HepG2 (cell line): ENCODE measurements around the gene UBE2O. TPM values are rescaled to one million over a fixed set of nuclear protein-coding genes. Genes with fewer than 3 reads are reported as not detected.

ENCODE experiments used
- AGO1 ChIP-seq: fragments of 200-400 bp; formaldehyde crosslinking; IDR thresholded peaks from 2 replicates; pipeline ENCODE4 v1.6.1; 2017; ENCODE audit warnings: mild to moderate bottlenecking, low read depth, low read length, moderate library complexity; ENCODE audit not compliant: poor library complexity, severe bottlenecking
- ERF ChIP-seq: IDR thresholded peaks from 2 replicates; pipeline ENCODE4 v1.6.1; 2018; ENCODE audit warnings: missing biosample characterization, missing genetic modification reagents
- GABPB1 ChIP-seq: IDR thresholded peaks from 2 replicates; pipeline ENCODE4 v1.6.1; 2016; ENCODE audit warnings: mild to moderate bottlenecking, missing genetic modification reagents, moderate library complexity, missing compliant biosample characterization
- IRF2 ChIP-seq: IDR thresholded peaks from 2 replicates; pipeline ENCODE4 v1.6.1; 2018; ENCODE audit warnings: missing genetic modification reagents, missing compliant biosample characterization
- KDM2A ChIP-seq: sonication (generic); formaldehyde crosslinking; IDR thresholded peaks from 2 replicates; pipeline ENCODE4 v1.4.0; 2020; ENCODE audit warnings: low read depth, missing genetic modification reagents, borderline replicate concordance
- MXD4 ChIP-seq: IDR thresholded peaks from 2 replicates; pipeline ENCODE4 v1.6.1; 2016; ENCODE audit warnings: mild to moderate bottlenecking, missing biosample characterization, missing genetic modification reagents
- POLR2A ChIP-seq, 2 experiments: IDR thresholded peaks; 2 replicates each; pipeline ENCODE4 v1.6.1; 2011; ENCODE audit warnings: low read depth in 2 of 2, low read length in 2 of 2, mild to moderate bottlenecking in 1 of 2, moderate library complexity in 1 of 2; ENCODE audit not compliant: insufficient read depth in 1 of 2
- RARA ChIP-seq: IDR thresholded peaks from 2 replicates; pipeline ENCODE4 v1.6.1; 2016; ENCODE audit warnings: missing genetic modification reagents, missing compliant biosample characterization
- SIN3A ChIP-seq: IDR thresholded peaks from 2 replicates; pipeline ENCODE4 v1.6.1; 2011; ENCODE audit warnings: low read depth, mild to moderate bottlenecking, control low read depth, low read length, borderline replicate concordance
- SPEN ChIP-seq: sonication (generic); formaldehyde crosslinking; IDR thresholded peaks from 2 replicates; pipeline ENCODE4 v1.5.1; 2020; ENCODE audit warnings: low read depth, mild to moderate bottlenecking, missing genetic modification reagents
- ZNF17 ChIP-seq: sonication (generic); formaldehyde crosslinking; IDR thresholded peaks from 2 replicates; pipeline ENCODE4 v1.5.0; 2020; ENCODE audit warnings: mild to moderate bottlenecking, missing genetic modification reagents
- polyA plus RNA-seq, 8 experiments: library from polyadenylated mRNA; depleted of rRNA in 3 of 8; stranded (reverse) in 7 of 8; unstranded in 1 of 8; fragments of >200 nt; fragmentation: Illumina TruSeq in 4 of 8; extraction: Trizol in 4 of 8; gene quantifications; 2 replicates each; pipeline versions ENCODE4 v1.2.1 to v1.2.3, GENCODE V29; 2011 to 2016; ENCODE audit warnings: low read depth in 4 of 8, missing spikeins in 1 of 8, mixed read lengths in 1 of 8; ENCODE audit not compliant: insufficient read depth in 1 of 8
- total RNA-seq, 5 experiments: library from RNA; depleted of rRNA; stranded (reverse); fragments of >200 nt; fragmentation: Illumina TruSeq; extraction: Trizol; gene quantifications; 2 replicates each; pipeline ENCODE4 v1.2.3, GENCODE V29; 2016; ENCODE audit warnings: low read depth in 1 of 5
- TF ChIP-seq, protein P1 (sequence below): sonication (generic); formaldehyde crosslinking; conservative IDR thresholded peaks from 2 replicates; pipeline ENCODE4 v1.4.0; 2020; ENCODE audit warnings: mild to moderate bottlenecking, missing genetic modification reagents, moderate library complexity
- TF ChIP-seq, protein P2 (sequence below): sonication (generic); formaldehyde crosslinking; IDR thresholded peaks from 2 replicates; pipeline ENCODE4 v1.5.0; 2020; ENCODE audit warnings: missing genetic modification reagents
- TF ChIP-seq, protein P3 (sequence below): sonication (generic); formaldehyde crosslinking; IDR thresholded peaks from 2 replicates; pipeline ENCODE4 v1.5.1; 2020; ENCODE audit warnings: mild to moderate bottlenecking, missing genetic modification reagents, moderate library complexity
- TF ChIP-seq, protein P4 (sequence below): sonication (generic); formaldehyde crosslinking; IDR thresholded peaks from 2 replicates; pipeline ENCODE4 v1.5.0; 2020; ENCODE audit warnings: missing genetic modification reagents, mild to moderate bottlenecking, borderline replicate concordance
- TF ChIP-seq, protein P5 (sequence below): sonication (generic); formaldehyde crosslinking; IDR thresholded peaks from 2 replicates; pipeline ENCODE4 v1.5.1; 2020; ENCODE audit warnings: missing genetic modification reagents, mild to moderate bottlenecking, borderline replicate concordance

Gene UBE2O
- total and polyA plus RNA-seq, 2 of the 13 experiments (the other 11 are each of a cell fraction or from before 2014, with no cell fraction given) = 21.5 to 23.5 TPM

DNA sequence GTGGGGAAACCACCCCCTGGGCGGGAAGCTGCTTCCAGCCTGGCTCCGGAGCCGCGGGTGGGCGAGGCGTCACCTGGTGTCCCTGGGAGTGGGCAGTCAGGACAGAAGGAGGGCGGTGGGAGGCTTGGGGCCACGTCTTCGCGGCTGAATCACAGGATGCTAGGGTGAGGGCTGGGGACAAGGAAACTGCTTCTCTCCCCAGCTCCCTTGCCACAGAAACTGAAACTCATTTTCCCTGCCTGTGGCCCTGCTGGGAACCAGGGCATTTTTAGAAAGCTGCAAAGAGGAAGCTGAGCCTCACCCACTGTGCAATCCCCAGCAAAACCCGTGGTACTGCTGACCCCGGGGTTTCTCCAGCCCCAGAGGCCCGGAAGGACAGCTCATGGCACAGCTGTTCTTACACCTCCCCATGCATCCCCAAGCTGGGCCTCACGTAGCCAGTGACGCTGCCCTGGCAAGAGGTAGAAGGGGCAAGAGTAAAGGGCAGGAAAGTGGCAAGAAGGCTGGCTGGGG lies 40.1 kb upstream of the UBE2O start (continued):
- TF ChIP-seq, protein P1, sequence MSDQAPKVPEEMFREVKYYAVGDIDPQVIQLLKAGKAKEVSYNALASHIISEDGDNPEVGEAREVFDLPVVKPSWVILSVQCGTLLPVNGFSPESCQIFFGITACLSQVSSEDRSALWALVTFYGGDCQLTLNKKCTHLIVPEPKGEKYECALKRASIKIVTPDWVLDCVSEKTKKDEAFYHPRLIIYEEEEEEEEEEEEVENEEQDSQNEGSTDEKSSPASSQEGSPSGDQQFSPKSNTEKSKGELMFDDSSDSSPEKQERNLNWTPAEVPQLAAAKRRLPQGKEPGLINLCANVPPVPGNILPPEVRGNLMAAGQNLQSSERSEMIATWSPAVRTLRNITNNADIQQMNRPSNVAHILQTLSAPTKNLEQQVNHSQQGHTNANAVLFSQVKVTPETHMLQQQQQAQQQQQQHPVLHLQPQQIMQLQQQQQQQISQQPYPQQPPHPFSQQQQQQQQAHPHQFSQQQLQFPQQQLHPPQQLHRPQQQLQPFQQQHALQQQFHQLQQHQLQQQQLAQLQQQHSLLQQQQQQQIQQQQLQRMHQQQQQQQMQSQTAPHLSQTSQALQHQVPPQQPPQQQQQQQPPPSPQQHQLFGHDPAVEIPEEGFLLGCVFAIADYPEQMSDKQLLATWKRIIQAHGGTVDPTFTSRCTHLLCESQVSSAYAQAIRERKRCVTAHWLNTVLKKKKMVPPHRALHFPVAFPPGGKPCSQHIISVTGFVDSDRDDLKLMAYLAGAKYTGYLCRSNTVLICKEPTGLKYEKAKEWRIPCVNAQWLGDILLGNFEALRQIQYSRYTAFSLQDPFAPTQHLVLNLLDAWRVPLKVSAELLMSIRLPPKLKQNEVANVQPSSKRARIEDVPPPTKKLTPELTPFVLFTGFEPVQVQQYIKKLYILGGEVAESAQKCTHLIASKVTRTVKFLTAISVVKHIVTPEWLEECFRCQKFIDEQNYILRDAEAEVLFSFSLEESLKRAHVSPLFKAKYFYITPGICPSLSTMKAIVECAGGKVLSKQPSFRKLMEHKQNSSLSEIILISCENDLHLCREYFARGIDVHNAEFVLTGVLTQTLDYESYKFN (CRISPR knock-in tag) = 0 out of 2 replicates have a peak, but pooled peaks have one; percentile 20
- TF ChIP-seq, protein P2, sequence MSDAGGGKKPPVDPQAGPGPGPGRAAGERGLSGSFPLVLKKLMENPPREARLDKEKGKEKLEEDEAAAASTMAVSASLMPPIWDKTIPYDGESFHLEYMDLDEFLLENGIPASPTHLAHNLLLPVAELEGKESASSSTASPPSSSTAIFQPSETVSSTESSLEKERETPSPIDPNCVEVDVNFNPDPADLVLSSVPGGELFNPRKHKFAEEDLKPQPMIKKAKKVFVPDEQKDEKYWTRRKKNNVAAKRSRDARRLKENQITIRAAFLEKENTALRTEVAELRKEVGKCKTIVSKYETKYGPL (CRISPR knock-in tag) = no peak
- TF ChIP-seq RARA = 0 out of 2 replicates have a peak, but pooled peaks have one; percentile 26
- 0 out of 2 replicates have a peak, but pooled peaks have one; percentile 25 for TF ChIP-seq MXD4 (CRISPR knock-in tag)
- TF ChIP-seq, protein P3, sequence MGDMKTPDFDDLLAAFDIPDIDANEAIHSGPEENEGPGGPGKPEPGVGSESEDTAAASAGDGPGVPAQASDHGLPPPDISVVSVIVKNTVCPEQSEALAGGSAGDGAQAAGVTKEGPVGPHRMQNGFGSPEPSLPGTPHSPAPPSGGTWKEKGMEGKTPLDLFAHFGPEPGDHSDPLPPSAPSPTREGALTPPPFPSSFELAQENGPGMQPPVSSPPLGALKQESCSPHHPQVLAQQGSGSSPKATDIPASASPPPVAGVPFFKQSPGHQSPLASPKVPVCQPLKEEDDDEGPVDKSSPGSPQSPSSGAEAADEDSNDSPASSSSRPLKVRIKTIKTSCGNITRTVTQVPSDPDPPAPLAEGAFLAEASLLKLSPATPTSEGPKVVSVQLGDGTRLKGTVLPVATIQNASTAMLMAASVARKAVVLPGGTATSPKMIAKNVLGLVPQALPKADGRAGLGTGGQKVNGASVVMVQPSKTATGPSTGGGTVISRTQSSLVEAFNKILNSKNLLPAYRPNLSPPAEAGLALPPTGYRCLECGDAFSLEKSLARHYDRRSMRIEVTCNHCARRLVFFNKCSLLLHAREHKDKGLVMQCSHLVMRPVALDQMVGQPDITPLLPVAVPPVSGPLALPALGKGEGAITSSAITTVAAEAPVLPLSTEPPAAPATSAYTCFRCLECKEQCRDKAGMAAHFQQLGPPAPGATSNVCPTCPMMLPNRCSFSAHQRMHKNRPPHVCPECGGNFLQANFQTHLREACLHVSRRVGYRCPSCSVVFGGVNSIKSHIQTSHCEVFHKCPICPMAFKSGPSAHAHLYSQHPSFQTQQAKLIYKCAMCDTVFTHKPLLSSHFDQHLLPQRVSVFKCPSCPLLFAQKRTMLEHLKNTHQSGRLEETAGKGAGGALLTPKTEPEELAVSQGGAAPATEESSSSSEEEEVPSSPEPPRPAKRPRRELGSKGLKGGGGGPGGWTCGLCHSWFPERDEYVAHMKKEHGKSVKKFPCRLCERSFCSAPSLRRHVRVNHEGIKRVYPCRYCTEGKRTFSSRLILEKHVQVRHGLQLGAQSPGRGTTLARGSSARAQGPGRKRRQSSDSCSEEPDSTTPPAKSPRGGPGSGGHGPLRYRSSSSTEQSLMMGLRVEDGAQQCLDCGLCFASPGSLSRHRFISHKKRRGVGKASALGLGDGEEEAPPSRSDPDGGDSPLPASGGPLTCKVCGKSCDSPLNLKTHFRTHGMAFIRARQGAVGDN (CRISPR knock-in tag) = peak; percentile 73
- peak; percentile 44 for TF ChIP-seq KDM2A (CRISPR knock-in tag)
- peak; percentile 15; the same call in 1 of the 2 replicates for TF ChIP-seq SPEN (CRISPR knock-in tag)
- peak; percentile 77 for TF ChIP-seq AGO1
- TF ChIP-seq POLR2A (IDR thresholded peaks at IDR 0.05; ENCODE audit: insufficient read depth in 1 of 2, low read depth in 2 of 2, low read length in 2 of 2) = peak in 1 of 2 experiments; percentile 0; a peak in 1 of 4 replicates
- TF ChIP-seq, protein P4, sequence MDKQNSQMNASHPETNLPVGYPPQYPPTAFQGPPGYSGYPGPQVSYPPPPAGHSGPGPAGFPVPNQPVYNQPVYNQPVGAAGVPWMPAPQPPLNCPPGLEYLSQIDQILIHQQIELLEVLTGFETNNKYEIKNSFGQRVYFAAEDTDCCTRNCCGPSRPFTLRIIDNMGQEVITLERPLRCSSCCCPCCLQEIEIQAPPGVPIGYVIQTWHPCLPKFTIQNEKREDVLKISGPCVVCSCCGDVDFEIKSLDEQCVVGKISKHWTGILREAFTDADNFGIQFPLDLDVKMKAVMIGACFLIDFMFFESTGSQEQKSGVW (CRISPR knock-in tag) = no peak
- no peak for TF ChIP-seq ERF (CRISPR knock-in tag)
- no peak for TF ChIP-seq ZNF17 (CRISPR knock-in tag)
- TF ChIP-seq, protein P5, sequence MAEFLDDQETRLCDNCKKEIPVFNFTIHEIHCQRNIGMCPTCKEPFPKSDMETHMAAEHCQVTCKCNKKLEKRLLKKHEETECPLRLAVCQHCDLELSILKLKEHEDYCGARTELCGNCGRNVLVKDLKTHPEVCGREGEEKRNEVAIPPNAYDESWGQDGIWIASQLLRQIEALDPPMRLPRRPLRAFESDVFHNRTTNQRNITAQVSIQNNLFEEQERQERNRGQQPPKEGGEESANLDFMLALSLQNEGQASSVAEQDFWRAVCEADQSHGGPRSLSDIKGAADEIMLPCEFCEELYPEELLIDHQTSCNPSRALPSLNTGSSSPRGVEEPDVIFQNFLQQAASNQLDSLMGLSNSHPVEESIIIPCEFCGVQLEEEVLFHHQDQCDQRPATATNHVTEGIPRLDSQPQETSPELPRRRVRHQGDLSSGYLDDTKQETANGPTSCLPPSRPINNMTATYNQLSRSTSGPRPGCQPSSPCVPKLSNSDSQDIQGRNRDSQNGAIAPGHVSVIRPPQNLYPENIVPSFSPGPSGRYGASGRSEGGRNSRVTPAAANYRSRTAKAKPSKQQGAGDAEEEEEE (CRISPR knock-in tag) = no peak; the same call in 1 of the 2 replicates
- TF ChIP-seq SIN3A = peak; percentile 11; the same call in 1 of the 2 replicates
- peak; percentile 39 for TF ChIP-seq GABPB1 (CRISPR knock-in tag)
- TF ChIP-seq IRF2 (CRISPR knock-in tag) = 0 out of 2 replicates have a peak, but pooled peaks have one; percentile 7
